Peyer's patch (tissue), 4 donors: ENCODE results near the gene IL4I1. TPM values are rescaled to one million over a fixed set of nuclear protein-coding genes. Genes with fewer than 3 reads are reported as not detected.

Experiments
- DNase-seq, 3 donors: peaks; one replicate each; pipeline ENCODE4 v3.0.0-alpha.2; 2017 to 2019
- H3K27ac ChIP-seq, 4 donors: fragments of 200-600 bp; sonication (generic); one replicate each; pipeline ENCODE4 v1.5.1; 2016 to 2019
- H3K27me3 ChIP-seq, 2 donors: fragments of 200-600 bp; sonication (generic); one replicate each; pipeline ENCODE4 v1.5.1; 2019
- H3K36me3 ChIP-seq, 3 donors: fragments of 200-600 bp; sonication (generic); one replicate each; pipeline ENCODE4 v1.5.1; 2016 to 2019
- H3K4me1 ChIP-seq, 4 donors: fragments of 200-600 bp; sonication (generic); one replicate each; pipeline ENCODE4 v1.5.1; 2016 to 2019
- H3K4me3 ChIP-seq, 4 donors: fragments of 200-600 bp; sonication (generic); 1 replicate in 3 of 4; 2 replicates in 1 of 4; pipeline ENCODE4 v1.5.1; 2016 to 2019; ENCODE audit warnings: mild to moderate bottlenecking in 1 of 4
- H3K9me3 ChIP-seq, 4 donors: fragments of 200-600 bp; sonication (generic); one replicate each; pipeline ENCODE4 v1.5.1; 2016 to 2019; ENCODE audit warnings: mild to moderate bottlenecking in 1 of 4
- POLR2A ChIP-seq, 2 donors: fragments of 450-650 bp; IDR thresholded peaks; one replicate each; pipeline ENCODE4 v1.5.1; 2017; ENCODE audit warnings: antibody characterized with exemption in 2 of 2, mild to moderate bottlenecking in 2 of 2, moderate library complexity in 2 of 2
- total RNA-seq, 4 donors: library from RNA; depleted of rRNA; stranded (reverse); fragments of >200 nt; gene quantifications; one replicate each; pipeline ENCODE4 v1.1.0, GENCODE V29; 2016
- TF ChIP-seq, protein P1 (sequence below), 6 experiments: fragments of 450-650 bp in 4 of 6; fragments of 200-600 bp in 2 of 6; sonication (generic) in 1 of 6; IDR thresholded peaks; one replicate each; pipeline ENCODE4 v1.5.1; 2017 to 2019; ENCODE audit warnings: antibody characterized with exemption in 6 of 6, mild to moderate bottlenecking in 3 of 6, moderate library complexity in 1 of 6

The IL4I1 gene
- total RNA-seq, 4 donors from 2014 or later = not detected

DNA sequence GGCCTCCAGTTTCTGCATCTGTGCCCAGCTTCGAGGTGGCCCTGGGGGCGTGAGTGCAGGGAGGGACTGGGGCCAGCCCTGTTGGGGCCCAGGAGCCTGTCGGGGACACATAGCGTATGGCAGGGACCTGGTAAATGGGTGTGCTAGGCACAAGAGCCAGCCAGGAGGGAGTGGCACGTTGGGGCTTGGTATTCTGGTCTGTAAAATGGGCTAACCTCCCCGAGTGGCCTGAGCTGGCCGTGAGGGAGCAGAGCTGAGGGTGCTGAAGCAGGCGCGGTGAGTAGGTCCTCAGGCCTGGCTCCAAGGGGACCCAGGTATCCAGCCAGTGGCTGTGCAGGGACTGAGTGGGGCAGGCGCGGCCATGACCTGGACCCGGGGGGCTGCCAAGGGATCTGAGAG lies 41.4 kb downstream of the IL4I1 start:
- Histone ChIP-seq H3K9me3 (no peaks in the 10 kb centered on the region), H3K27me3 (no peaks in the 10 kb centered on the region), H3K27ac (no peak overlapping the region), H3K36me3 (peaks cover 0 to 57% (median 0%) of the 10 kb centered on the region in 3 donors), H3K4me3 (no peak overlapping the region), H3K4me1 (peaks cover 0 to 17% (median 6%) of the 10 kb centered on the region in 4 donors)
- TF ChIP-seq, protein P1, sequence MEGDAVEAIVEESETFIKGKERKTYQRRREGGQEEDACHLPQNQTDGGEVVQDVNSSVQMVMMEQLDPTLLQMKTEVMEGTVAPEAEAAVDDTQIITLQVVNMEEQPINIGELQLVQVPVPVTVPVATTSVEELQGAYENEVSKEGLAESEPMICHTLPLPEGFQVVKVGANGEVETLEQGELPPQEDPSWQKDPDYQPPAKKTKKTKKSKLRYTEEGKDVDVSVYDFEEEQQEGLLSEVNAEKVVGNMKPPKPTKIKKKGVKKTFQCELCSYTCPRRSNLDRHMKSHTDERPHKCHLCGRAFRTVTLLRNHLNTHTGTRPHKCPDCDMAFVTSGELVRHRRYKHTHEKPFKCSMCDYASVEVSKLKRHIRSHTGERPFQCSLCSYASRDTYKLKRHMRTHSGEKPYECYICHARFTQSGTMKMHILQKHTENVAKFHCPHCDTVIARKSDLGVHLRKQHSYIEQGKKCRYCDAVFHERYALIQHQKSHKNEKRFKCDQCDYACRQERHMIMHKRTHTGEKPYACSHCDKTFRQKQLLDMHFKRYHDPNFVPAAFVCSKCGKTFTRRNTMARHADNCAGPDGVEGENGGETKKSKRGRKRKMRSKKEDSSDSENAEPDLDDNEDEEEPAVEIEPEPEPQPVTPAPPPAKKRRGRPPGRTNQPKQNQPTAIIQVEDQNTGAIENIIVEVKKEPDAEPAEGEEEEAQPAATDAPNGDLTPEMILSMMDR (IDR thresholded peaks at IDR 0.05) = no peak
- no peak for TF ChIP-seq POLR2A (IDR thresholded peaks at IDR 0.05)
- DNase-seq = peak in 1 of 3 donors; percentile 45

DNA sequence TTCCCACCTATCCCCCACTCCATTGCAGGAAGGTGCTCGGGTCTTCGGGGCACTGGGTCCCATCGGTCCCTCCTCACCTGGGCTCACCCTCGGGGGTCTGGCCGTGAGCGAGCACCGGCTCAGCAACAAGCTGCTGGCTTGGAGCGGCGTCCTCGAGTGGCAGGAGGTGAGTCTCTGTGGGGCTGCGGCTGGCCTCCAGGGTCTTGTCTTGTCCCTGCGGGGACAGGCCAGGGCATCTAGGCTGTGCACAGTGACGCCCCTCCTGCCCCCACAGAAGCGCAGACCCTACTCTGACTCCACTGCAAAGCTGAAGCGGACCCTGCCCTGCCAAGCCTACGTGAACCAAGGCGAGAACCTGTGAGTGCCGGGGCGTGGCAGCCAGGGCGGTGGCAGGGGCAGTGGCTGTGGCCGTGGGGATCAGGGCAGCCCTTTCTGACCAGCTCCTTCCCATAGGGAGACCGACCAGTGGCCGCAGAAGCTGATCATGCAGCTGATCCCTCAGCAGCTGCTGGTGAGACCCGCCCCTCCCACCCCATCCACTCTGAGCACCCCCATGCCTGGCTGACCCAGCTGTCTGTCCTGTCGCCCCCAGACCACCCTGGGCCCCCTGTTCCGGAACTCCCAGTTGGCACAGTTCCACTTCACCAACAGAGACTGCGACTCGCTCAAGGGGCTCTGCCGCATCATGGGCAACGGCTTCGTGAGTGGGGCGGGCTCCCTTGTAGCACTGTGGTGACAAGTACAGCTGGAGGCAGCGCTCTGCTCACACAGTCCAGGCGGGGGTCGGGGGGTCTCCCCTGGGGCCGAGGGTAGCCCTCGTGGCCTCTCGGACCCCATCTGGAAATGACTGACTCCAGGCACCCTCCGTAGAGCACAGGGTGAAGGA lies 42.1 kb downstream of the IL4I1 start:
- Histone ChIP-seq H3K27ac (no peak overlapping the region), H3K4me3 (no peak overlapping the region), H3K9me3 (no peaks in the 10 kb centered on the region), H3K27me3 (no peaks in the 10 kb centered on the region), H3K36me3 (peaks cover 0 to 50% (median 0%) of the 10 kb centered on the region in 3 donors), H3K4me1 (peaks cover 0 to 17% (median 6%) of the 10 kb centered on the region in 4 donors)
- peak in 1 of 3 donors; percentile 48 for DNase-seq
- no peak for TF ChIP-seq POLR2A (IDR thresholded peaks at IDR 0.05)

DNA sequence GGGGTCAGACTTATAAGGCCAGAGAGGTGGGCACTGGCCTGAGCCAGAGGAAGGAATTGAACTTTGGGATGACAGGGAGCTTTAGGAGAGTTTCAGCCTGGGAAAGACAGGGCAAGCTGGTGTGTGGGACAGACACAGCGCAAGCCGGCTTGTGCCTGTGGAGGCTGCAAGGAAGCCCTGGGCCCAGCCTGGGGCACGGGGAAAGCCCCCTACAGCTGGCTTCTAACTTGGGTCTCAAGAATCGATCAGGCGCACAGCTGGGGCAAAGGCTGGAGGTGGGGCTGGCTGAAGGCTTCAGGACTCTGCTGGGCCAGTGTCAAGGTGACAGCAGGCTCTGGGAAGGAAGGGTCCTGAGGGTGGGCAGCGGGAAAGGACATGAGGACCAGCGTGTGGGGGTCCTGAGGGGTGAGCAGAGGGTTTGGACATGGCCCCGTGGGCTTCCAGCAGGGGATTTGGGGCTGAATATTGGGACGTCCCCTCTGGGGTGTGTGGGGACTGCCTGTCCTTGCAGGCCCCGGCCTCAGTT lies 42.8 kb downstream of the IL4I1 start:
- Histone ChIP-seq H3K27me3 (no peaks in the 10 kb centered on the region), H3K27ac (no peak overlapping the region), H3K4me1 (peaks cover 0 to 17% (median 6%) of the 10 kb centered on the region in 4 donors), H3K9me3 (no peaks in the 10 kb centered on the region), H3K4me3 (no peak overlapping the region), H3K36me3 (peaks cover 0 to 43% (median 0%) of the 10 kb centered on the region in 3 donors)
- TF ChIP-seq, protein P1 (IDR thresholded peaks at IDR 0.05) = no peak
- no peak for TF ChIP-seq POLR2A (IDR thresholded peaks at IDR 0.05)
- DNase-seq = no peak

DNA sequence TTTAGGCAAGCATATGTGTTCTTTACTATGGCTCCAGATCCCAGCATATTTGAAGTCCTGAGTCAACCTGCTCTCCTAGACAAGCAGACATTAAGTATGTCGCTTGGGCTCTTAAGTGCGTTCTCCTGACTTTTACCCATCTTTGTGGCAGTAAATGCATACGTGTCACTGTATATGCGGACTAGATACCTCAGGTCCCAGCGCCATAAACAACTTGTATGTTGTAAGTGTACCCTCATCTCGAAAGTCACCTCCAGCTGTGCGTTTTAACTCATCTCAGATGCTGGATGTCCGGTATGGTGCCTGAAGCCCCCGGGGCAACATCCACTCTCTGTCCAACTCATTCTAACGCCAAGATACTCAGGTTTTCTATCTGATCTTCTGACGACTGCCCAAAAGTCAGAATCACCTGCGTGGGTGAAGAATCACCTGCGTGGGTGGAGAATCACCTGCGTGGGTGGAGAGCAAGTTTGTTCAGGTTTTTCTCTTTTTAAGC lies 44.0 kb downstream of the IL4I1 start:
- TF ChIP-seq POLR2A (IDR thresholded peaks at IDR 0.05) = no peak
- TF ChIP-seq, protein P1 (IDR thresholded peaks at IDR 0.05) = no peak
- Histone ChIP-seq H3K36me3 (peaks cover 0 to 31% (median 0%) of the 10 kb centered on the region in 3 donors), H3K27me3 (no peaks in the 10 kb centered on the region), H3K27ac (no peak overlapping the region), H3K9me3 (no peaks in the 10 kb centered on the region), H3K4me1 (peaks cover 0 to 17% (median 9%) of the 10 kb centered on the region in 4 donors), H3K4me3 (peak overlapping the region in 2 of 4 donors; percentile 96 to 98)
- DNase-seq = no peak

DNA sequence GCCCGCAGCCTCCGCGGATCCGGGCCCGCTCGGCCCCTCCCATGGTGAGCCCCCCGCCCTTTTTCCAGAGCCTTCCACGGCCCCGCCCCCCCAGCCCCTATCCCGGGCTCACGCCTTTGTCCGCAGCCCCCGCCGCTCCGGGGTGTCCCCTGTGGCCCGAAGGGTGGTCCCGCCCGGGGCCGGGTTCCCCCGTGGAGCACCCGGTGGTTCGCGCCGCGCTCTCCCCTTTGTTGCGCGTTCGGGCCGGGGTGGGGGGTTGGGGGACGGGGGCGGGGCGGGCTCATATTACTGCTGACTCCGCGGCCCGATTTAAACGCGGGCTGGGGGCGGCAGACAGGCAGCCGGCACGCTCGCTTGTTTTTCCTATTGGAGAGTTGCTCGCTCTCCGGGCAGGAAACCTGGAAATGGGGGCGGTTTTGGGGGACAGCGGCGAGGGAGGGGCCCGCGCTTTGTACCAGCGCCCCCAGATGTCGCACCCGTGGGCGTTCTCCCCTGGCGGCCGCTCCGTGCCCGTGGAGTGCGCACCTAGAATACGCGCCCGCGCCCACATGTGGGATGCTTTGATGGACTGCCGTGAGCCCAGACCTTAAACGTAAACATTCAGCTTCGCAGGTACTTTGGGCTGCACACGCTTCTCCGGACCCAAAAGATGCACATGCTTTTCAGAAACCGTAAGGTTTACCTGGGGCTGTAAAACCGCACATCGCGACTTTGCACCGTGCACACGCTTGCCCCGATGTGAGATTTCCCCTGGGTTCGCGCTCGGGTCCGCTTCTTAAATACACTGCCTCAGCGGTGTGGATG lies 45.0 kb downstream of the IL4I1 start:
- TF ChIP-seq POLR2A (IDR thresholded peaks at IDR 0.05) = no peak
- TF ChIP-seq, protein P1 (IDR thresholded peaks at IDR 0.05) = no peak
- Histone ChIP-seq H3K4me1 (peaks cover 0 to 17% (median 9%) of the 10 kb centered on the region in 4 donors), H3K36me3 (peaks cover 0 to 21% (median 0%) of the 10 kb centered on the region in 3 donors), H3K4me3 (peak overlapping the region; percentile 91 to 98 (median 96)), H3K27me3 (no peaks in the 10 kb centered on the region), H3K27ac (peak overlapping the region; percentile 95 to 100 (median 99)), H3K9me3 (no peaks in the 10 kb centered on the region)
- DNase-seq = peak in 2 of 3 donors; percentile 45 to 55
